Fibroblast of skin of left quadriceps (primary cell): ENCODE results near the gene CPED1.
A peak's percentile ranks its signal among the peaks of the same experiment; 100 is the strongest.
"Not testable (repeated sequence)": the region's sequence is repeated elsewhere in the genome, so short reads cannot be mapped to it uniquely, and the experiment has no call there.

Source experiments
- DNase-seq, 2 experiments: peaks; one replicate each; pipeline ENCODE4 v3.0.0-alpha.2; 2013; ENCODE audit warnings: low read depth in 2 of 2

Gene CPED1

GRCh38 chr7:121235201-121235600 is 246.7 kb downstream of the CPED1 start:
- DNase-seq = peak in 1 of 2 experiments; percentile 37

- DNase-seq = no peak
Observed at GRCh38 chr7:121237601-121238000, 249.1 kb downstream of the CPED1 start.

DNA sequence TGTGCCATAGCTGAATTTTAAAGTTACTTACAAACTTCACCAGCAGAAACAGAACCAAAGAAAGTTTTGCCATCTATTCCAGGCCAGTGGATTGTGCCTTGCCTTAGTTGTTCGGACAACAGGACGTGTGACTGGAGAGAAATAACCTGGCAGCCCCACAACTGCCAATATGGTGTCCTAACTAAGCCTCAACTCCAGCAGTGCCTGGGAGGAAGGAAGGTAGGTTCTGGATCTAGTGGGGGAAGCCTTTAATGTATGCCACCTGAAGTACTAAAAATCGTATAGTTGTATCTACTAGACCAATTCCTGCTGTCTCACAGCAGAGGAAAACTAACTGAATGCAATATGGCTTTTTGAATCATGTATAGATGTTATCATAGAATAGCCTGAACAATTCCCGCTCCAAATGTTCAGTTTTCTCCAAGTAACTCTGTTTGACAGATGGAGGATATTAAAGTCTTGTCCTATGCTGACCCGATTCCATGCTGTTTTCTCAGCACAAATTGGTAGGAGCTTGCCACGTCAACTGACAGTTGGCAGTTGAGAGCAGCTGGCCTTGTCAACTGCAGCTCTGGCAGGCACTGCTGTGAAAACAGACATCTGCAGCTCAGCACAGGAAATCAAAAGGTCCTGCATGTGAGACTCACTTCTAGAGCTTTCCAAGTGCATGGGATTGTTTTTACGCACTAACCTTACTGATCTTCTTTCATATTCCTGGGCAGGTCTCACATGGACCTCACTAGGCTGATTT is 255.8 kb downstream of the CPED1 start:
- no peak for DNase-seq

GRCh38 chr7:121251367-121251766 is 262.9 kb downstream of the CPED1 start:
- not testable (repeated sequence) for DNase-seq

- DNase-seq = not testable (repeated sequence)
Observed at GRCh38 chr7:121252523-121253235, 264.2 kb downstream of the CPED1 start.

DNA sequence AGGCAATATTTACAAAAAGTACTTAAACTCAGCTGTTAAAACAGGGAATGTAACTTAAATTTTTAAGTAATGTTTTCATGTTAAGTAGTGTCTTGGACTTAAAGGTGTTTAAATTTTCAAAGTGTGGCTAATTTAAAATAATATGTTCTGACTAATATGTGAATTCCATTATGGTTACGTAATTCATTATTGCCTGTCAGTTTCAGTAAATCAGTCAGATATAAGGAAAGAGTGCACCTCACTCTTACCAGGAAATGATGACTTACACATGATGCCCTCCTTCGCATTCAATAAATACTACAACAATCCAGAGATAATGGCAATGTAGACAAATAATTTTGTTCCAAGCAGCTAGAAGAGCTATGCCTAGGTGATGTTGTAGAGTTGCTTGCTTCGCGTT is 271.3 kb downstream of the CPED1 start:
- DNase-seq = no peak

DNA sequence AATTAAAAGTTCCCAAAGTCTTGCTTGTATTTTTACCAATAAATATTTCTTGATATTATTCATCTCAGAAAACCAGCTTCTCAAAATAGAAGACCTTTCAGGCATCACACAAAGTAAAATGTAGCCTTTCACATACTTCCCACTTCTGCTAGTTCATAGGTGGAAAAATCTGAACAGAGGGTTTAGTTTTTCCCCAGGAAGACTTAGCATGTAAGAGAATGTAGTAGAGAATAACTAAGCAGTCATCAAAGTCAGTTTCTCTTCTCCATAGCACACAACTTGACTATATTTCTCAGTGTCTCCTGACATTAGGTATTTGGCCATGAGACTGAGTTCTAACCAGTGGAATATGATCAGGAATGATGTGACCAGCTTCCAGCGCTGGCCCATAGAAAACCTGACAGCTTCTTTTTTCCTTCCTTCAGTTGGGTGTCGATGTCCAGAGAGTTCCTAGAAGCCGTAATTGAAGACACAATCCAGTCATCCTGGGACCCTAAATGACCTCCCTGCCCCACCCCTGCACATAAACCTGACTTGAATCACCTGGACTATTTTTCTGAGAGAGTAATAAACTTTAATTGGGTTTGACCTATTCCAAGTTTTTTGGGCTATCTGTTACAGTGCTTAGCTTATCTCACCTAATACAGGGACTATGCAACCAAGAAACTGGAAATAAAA is 272.8 kb downstream of the CPED1 start:
- DNase-seq = no peak

DNA sequence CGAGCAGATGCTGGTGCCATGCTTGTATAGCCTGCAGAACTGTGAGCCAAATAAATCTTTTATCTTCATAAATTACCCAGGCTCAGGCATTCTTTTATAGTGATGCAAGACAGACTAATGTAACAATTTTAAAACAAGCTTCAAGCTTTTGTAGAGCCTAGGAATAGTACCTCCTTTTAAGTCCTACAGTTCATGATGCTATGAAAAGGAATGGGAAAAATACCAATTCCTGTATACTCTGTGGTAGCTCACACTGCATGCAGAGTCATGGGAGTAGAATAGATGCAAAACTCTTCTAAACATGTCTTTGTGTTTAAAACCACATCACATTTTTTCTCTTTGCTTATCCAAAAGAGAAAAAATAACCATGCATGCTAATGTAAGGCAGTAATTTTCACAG is 273.7 kb downstream of the CPED1 start:
- no peak for DNase-seq

DNA sequence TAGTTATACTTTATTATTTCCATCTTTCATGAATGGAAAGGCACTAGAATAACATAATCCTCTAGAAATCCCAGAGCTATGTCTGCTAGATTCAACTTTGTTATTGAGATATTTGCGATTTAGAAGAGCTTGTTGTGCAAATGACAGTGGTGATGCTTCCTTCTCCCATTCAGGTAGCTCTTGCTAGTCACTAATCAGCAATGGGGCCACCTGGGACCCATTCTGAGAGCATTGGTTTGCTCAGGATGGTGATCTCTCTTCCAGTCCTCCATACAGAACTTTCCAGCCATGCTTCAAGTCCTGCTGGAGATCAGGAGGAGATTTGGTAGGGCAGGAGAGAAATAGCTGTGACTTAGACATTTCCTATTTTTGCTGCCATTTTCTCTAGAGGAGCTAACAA is 274.5 kb downstream of the CPED1 start:
- no peak for DNase-seq

GRCh38 chr7:121266307-121266894 is 277.9 kb downstream of the CPED1 start:
- DNase-seq = no peak

DNA sequence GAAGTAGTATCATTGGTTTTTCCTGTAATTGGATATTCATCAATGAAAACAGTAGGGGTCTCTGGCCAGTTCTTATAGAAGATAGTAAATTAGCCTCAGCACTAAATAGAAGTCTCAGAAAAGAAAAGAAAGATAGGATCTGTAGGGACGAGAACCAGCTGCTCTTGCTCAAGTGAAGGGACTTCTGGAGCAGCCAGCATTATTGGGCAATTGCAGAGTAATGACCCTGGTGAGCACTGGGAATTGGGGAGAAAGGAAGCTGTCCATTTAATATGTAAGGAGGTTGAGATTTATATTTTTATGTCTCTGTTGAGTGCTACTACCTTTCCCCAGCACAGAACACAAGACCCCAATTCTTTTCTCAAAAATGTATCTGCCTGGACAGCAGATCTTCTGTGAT is 279.1 kb downstream of the CPED1 start:
- DNase-seq = no peak

- DNase-seq = no peak
Observed at GRCh38 chr7:121269798-121270197, 281.3 kb downstream of the CPED1 start.

DNA sequence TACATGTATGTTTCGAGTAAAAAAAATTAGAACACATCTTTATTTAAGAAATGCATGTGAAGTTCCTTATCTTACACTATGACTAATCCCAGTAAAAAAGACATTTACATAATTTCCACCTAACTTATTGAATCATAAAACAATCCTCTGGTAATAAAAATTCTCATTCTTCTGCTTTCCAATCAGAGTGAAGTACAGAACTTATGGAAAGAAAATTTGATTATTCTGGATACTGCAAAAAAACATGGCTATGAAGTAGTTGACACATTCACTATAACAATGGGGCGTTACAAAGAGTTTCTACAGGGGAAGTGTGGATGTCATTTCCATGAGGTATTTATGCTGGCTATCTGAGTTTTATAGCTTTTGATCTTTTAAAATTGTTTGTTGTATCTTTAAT is 282.6 kb downstream of the CPED1 start:
- no peak for DNase-seq

- no peak for DNase-seq
Observed at GRCh38 chr7:121271916-121272315, 283.4 kb downstream of the CPED1 start.

GRCh38 chr7:121272676-121273075 is 284.2 kb downstream of the CPED1 start:
- DNase-seq = no peak

- DNase-seq = no peak
Observed at GRCh38 chr7:121273467-121274167, 285.1 kb downstream of the CPED1 start.

GRCh38 chr7:121274467-121274866 is 286.0 kb downstream of the CPED1 start:
- no peak for DNase-seq

DNA sequence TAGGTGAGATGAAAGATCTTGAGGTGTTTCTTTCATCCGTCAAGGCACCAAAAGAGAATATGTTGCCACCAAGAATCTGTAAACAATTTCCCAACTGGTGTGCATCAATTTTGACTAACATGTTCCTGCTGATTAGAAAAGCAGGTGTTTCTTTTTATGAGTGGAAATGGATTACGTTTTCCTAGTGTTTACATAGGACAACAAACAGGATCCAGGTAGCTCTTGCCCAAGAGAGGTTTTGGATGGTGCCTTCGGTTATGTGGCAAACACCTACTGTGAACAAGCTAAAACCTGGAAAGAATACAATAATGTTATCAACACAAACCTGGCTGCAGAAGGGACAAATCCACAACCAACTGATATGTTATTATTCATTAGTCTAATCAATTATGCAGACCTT is 286.7 kb downstream of the CPED1 start:
- no peak for DNase-seq

- no peak for DNase-seq
Observed at GRCh38 chr7:121276313-121276712, 287.8 kb downstream of the CPED1 start.

DNA sequence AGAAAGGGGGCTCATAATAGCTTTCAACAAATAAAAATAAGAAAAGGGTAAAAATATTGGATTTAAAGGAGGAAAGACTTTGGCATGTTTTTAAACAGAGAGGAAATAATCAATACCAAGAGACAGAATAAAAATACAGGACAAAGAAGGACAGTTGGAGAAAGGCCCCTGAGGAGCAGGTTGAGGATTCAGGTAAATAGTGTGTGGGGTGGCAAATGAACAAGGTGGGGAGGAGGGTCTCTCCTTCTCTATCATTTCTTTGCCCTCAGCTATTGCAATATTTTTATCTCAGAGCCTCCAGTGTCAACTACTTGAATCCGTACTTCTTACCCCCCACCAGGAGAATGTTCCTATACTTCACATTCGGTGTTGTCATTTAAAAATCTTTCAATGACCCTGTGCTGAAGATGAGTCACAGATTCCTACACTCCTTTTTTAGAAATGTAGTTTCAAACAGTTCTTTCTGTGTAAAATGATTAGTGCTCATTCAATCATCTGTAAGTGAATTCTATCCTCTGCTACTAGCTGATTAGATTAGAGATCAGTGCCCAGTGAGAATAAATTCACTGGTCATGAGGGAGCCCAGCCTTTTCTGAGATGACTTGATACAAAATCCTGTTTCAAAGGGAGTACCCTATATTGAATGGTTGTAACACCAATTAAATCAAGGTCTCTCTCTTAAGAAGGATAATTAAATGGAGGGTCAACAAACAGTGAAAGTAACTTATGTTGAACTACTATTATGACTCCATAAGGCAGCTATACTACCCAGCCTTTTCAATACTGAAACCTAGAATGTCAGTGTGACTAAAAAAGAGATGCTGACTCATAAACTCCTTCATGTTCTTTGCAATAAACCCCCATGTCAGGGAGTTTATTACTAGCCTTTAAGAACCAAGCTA is 289.9 kb downstream of the CPED1 start:
- no peak for DNase-seq
